Progenitor cell of endocrine pancreas (in vitro differentiated cells): ENCODE data around the gene SGPL1. TPM values are rescaled to one million over a fixed set of nuclear protein-coding genes. Genes with fewer than 3 reads are reported as not detected.

Source experiments
- DNase-seq: peaks from one replicate; pipeline ENCODE4 v3.0.0; 2021; ENCODE audit warnings: low spot score; ENCODE audit not compliant: unreplicated experiment
- H3K27ac Mint-ChIP-seq: 2 replicates; pipeline ENCODE4 v1.8.0; 2021; ENCODE audit warnings: mild to moderate bottlenecking, moderate library complexity, mixed read lengths
- H3K27me3 Mint-ChIP-seq: 2 replicates; pipeline ENCODE4 v1.8.0; 2021; ENCODE audit warnings: mixed read lengths
- H3K36me3 Mint-ChIP-seq: 2 replicates; pipeline ENCODE4 v1.8.0; 2022; ENCODE audit warnings: mixed read lengths; ENCODE audit not compliant: insufficient read depth
- H3K4me1 Mint-ChIP-seq: 2 replicates; pipeline ENCODE4 v1.8.0; 2021; ENCODE audit warnings: low read depth, mixed read lengths
- H3K4me3 Mint-ChIP-seq: 2 replicates; pipeline ENCODE4 v1.8.0; 2021; ENCODE audit warnings: low read depth, mild to moderate bottlenecking, moderate library complexity, mixed read lengths
- H3K9me3 Mint-ChIP-seq: 2 replicates; pipeline ENCODE4 v1.8.0; 2021; ENCODE audit warnings: low read depth, mixed read lengths
- CTCF ChIP-seq: fragments of 200-600 bp; sonication (generic); IDR thresholded peaks from one replicate; pipeline ENCODE4 v1.5.0; 2021; ENCODE audit warnings: antibody characterized with exemption, mild to moderate bottlenecking; ENCODE audit not compliant: unreplicated experiment
- total RNA-seq: library from RNA; stranded (reverse); gene quantifications from 2 replicates; pipeline ENCODE4 v1.2.1, GENCODE V29; 2021

SGPL1 gene
- total RNA-seq, 1 donor from 2014 or later = 82.1 TPM

DNA sequence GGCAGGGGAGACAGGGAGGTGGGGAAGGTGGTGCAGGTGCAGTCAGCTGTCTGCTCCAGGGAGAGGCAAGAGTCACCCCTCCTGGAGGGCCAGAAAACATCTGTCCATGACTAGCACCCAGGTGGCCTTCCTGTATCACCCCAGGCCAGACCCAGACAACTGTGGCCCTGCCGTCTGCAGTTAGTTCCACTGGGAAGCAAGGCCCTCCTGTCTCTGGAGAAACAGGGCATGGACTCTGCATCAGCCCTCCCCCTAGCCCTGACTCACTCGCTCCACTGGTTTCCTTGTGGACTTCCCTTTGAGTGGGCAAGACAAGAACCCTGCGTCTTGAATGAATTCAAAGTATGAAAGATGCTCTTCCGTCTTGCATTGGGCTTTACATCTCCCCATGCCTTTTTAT lies 43.1 kb upstream of the SGPL1 start:
- Mint-ChIP-seq H3K9me3 (no peaks in the 10 kb centered on the region), H3K4me3 (no peak overlapping the region), H3K36me3 (no peaks in the 10 kb centered on the region), H3K27me3 (peaks cover 3% of the 10 kb centered on the region), H3K4me1 (no peaks in the 10 kb centered on the region), H3K27ac (no peak overlapping the region)
- no peak for DNase-seq
- no peak for TF ChIP-seq CTCF

- Mint-ChIP-seq H3K27ac (peak overlapping the region; percentile 69), H3K36me3 (no peaks in the 10 kb centered on the region), H3K4me3 (no peak overlapping the region), H3K9me3 (no peaks in the 10 kb centered on the region), H3K4me1 (no peaks in the 10 kb centered on the region), H3K27me3 (peaks cover 6% of the 10 kb centered on the region)
- DNase-seq = no peak
- no peak for TF ChIP-seq CTCF
Measured at GRCh38 chr10:70773461-70773860, 42.3 kb upstream of the SGPL1 start.

DNA sequence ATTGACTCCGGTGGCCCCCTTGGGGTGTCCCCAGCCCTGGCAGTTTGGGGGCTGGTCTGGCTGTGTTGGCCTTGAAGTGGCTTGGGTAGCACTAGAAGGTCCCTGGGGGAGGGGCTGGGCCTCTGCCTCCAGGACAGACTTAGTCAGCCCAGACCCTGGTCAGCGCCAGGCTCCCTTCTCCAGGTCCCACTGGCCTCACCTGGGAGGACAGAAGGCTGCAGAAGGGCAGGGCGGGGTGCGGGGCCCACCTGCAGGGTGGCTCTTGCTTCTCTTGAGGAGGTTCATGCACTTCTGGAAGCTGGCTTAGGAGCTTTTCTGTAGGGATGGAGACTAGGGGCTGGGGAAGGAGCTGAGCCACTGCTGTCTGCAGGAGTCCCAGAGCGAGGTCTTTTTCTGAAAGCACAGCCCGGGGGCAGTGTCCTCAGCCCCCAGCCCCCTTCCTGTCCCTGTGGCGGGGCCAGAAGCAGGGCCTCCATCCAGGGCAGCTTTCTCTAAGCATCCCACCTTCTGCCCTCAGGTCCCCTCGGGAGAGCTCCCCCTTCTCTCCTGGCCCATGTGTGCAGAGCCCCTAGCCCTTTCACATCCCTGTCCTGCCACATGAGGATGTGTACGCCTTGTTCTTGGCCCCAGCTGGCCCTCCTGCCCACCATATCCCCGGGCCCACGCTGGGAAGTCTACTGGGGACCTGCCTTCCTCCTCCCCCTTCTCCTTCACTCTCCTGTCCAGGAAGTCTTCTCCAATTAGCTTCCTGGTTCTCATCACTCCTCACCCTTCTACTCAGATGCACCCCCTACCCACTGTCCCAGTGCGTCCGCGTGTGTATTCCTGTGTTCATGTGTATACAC lies 41.6 kb upstream of the SGPL1 start:
- Mint-ChIP-seq H3K4me1 (no peaks in the 10 kb centered on the region), H3K9me3 (no peaks in the 10 kb centered on the region), H3K27me3 (peaks cover 6% of the 10 kb centered on the region), H3K27ac (no peak overlapping the region), H3K4me3 (no peak overlapping the region), H3K36me3 (no peaks in the 10 kb centered on the region)
- TF ChIP-seq CTCF = no peak
- DNase-seq = no peak

DNA sequence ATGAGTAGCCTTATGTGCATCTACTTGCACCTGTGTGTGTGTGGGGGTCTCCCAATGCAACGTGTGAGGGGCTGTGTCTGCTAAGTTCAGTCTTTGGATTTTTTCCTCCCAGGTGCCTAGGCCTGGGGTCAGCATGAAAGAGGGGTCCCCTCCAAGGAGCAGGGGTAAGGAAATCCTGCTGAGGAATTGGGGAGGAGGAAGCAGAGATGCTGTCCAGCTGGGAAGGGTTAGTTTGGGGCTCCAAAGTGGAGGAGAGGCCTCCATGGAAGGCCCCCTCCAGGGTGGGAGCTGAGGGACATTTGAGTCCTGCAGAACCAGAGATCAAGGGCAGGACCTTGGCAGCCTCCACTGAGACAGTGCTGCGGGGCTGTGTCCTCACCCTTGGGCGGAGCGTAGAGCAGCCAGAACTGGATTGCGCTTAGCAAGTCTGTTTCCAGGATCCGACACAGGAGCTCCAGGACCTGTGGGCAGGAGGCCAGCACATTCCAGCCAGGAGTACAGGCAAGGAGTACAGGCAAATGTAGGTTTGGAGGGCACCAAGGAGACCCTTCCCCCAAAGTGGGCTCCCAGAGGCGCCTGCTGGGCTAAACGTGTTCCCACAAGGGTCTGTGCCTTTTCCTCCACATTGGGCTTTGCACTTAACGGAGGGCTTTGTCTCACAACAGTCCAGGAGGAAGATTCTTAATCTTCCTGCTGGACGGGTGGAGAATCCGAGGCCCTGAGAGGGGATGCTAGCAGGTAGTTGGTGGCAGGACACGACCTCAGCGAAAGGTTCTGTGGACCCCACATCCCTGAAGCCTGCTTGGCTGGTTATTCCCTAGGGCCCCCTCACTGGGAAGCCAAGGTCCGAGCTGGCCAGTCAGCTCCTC lies 40.7 kb upstream of the SGPL1 start:
- no peak for DNase-seq
- no peaks in the 10 kb centered on the region for H3K36me3 Mint-ChIP-seq
- H3K4me1 Mint-ChIP-seq = no peaks in the 10 kb centered on the region
- H3K4me3 Mint-ChIP-seq = no peak overlapping the region
- H3K27ac Mint-ChIP-seq = no peak overlapping the region
- TF ChIP-seq CTCF = no peak
- peaks cover 6% of the 10 kb centered on the region for H3K27me3 Mint-ChIP-seq
- no peaks in the 10 kb centered on the region for H3K9me3 Mint-ChIP-seq

DNA sequence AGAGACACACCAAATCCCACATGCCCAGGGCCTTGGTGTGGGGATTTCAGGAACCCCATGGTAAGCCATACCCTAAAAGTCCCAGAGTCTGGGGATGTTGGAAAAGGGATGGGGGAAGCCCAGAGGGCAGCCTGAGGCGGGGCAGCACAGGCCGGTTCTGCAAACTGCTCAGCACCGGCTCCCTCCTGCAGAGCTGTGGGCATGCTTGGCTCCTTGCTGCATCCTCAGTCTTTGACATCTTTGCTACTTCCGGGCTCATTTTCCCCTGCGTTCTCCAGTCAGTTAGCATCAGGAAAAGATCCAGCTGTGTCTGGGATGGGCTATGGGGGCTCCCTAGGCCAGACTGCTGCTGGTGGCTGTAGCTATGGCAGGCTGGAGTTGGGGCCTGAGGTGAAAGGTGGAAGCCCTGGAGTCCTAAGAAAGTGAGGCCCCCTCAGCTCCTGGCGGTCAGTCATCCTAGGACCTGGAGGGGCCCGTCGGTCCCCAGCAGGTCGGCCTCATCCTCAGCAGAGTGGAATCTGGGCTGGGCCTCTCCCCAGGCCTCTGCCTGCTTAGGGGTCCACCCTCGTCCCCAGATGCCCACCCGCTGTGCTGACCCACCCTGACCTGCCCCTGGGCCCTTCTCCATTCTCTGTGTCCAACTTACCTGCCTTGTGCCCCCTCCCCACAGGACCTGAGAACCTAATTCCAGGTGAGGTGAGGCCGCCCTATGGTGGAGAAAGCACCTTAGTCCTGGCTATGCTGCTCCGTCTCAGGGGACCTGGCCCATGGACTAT lies 39.9 kb upstream of the SGPL1 start:
- Mint-ChIP-seq H3K27me3 (peaks cover 11% of the 10 kb centered on the region), H3K9me3 (no peaks in the 10 kb centered on the region), H3K36me3 (no peaks in the 10 kb centered on the region), H3K4me1 (no peaks in the 10 kb centered on the region), H3K4me3 (no peak overlapping the region), H3K27ac (no peak overlapping the region)
- TF ChIP-seq CTCF = no peak
- DNase-seq = no peak
